Ishikawa (cell line): ENCODE data around the gene DAB2.

Source experiments
- FOXM1 ChIP-seq: IDR thresholded peaks from 2 replicates; pipeline ENCODE4 v1.6.1; 2012; ENCODE audit warnings: low read depth, borderline replicate concordance
- TF ChIP-seq, protein P1 (sequence below): IDR thresholded peaks from 2 replicates; pipeline ENCODE4 v1.6.1; 2012; ENCODE audit warnings: low read depth, mild to moderate bottlenecking

DNA sequence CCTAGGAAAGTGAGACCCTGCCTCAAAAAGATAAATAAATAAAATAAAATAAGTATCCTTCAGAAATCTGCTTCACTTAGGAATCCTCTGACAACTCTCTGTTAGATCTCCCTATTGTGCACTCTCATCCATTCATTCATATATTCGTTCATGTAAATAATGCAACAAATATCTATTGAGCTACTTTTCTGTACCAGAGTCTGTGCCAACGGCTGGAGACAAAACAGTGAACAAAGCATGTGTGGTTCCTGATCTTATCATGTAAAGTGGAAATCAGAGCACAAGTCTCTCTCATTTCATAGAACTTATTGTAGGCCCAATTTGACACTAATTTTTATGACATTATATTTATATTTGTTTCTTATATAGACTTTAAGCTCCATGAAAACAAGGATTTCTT lies 40.3 kb upstream of the DAB2 start:
- TF ChIP-seq, protein P1, sequence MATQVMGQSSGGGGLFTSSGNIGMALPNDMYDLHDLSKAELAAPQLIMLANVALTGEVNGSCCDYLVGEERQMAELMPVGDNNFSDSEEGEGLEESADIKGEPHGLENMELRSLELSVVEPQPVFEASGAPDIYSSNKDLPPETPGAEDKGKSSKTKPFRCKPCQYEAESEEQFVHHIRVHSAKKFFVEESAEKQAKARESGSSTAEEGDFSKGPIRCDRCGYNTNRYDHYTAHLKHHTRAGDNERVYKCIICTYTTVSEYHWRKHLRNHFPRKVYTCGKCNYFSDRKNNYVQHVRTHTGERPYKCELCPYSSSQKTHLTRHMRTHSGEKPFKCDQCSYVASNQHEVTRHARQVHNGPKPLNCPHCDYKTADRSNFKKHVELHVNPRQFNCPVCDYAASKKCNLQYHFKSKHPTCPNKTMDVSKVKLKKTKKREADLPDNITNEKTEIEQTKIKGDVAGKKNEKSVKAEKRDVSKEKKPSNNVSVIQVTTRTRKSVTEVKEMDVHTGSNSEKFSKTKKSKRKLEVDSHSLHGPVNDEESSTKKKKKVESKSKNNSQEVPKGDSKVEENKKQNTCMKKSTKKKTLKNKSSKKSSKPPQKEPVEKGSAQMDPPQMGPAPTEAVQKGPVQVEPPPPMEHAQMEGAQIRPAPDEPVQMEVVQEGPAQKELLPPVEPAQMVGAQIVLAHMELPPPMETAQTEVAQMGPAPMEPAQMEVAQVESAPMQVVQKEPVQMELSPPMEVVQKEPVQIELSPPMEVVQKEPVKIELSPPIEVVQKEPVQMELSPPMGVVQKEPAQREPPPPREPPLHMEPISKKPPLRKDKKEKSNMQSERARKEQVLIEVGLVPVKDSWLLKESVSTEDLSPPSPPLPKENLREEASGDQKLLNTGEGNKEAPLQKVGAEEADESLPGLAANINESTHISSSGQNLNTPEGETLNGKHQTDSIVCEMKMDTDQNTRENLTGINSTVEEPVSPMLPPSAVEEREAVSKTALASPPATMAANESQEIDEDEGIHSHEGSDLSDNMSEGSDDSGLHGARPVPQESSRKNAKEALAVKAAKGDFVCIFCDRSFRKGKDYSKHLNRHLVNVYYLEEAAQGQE = no peak
- TF ChIP-seq FOXM1 = no peak
